ENCODE measurements around the gene VSTM2B.
"Not testable (repeated sequence)": the region's sequence is repeated elsewhere in the genome, so short reads cannot be mapped to it uniquely, and the experiment has no call there.

The VSTM2B gene

GRCh38 chr19:29525901-29526729, at the start of gene VSTM2B:
Gene VSTM2B, plus strand, starts transcription at chr19:29525994. Its CDS starts 590 bp downstream, at chr19:29526584.
- DNase-seq (ENCODE audit: low spot score), result no peak

GRCh38 chr19:29476528-29476927, 49.3 kb upstream of the VSTM2B start:
- no peak for DNase-seq (ENCODE audit: low spot score)

- no peak for DNase-seq (ENCODE audit: low spot score)
Observed at GRCh38 chr19:29477831-29478577, 47.8 kb upstream of the VSTM2B start.

GRCh38 chr19:29478578-29479565, 46.9 kb upstream of the VSTM2B start:
- DNase-seq (ENCODE audit: low spot score), result no peak

GRCh38 chr19:29479941-29480340, 45.9 kb upstream of the VSTM2B start:
- no peak for DNase-seq (ENCODE audit: low spot score)

GRCh38 chr19:29480507-29480906, 45.3 kb upstream of the VSTM2B start:
- no peak for DNase-seq (ENCODE audit: low spot score)

GRCh38 chr19:29482855-29483640, 42.7 kb upstream of the VSTM2B start:
- DNase-seq (ENCODE audit: low spot score), result no peak

GRCh38 chr19:29483641-29483920, 42.2 kb upstream of the VSTM2B start:
- DNase-seq (ENCODE audit: low spot score), result no peak

- no peak for DNase-seq (ENCODE audit: low spot score)
Observed at GRCh38 chr19:29483944-29484581, 41.7 kb upstream of the VSTM2B start.

- DNase-seq (ENCODE audit: low spot score), result no peak
Observed at GRCh38 chr19:29484876-29485275, 40.9 kb upstream of the VSTM2B start.

- no peak for DNase-seq (ENCODE audit: low spot score)
Observed at GRCh38 chr19:29485293-29485692, 40.5 kb upstream of the VSTM2B start.

GRCh38 chr19:29486961-29487360, 38.8 kb upstream of the VSTM2B start:
- not testable (repeated sequence) for DNase-seq (ENCODE audit: low spot score)

- DNase-seq (ENCODE audit: low spot score), result no peak
Observed at GRCh38 chr19:29487432-29487831, 38.4 kb upstream of the VSTM2B start.

- no peak for DNase-seq (ENCODE audit: low spot score)
Observed at GRCh38 chr19:29488316-29488715, 37.5 kb upstream of the VSTM2B start.

- no peak for DNase-seq (ENCODE audit: low spot score)
Observed at GRCh38 chr19:29489172-29489951, 36.4 kb upstream of the VSTM2B start.

- no peak for DNase-seq (ENCODE audit: low spot score)
Observed at GRCh38 chr19:29491491-29491890, 34.3 kb upstream of the VSTM2B start.

- no peak for DNase-seq (ENCODE audit: low spot score)
Observed at GRCh38 chr19:29491995-29492577, 33.7 kb upstream of the VSTM2B start.

- DNase-seq (ENCODE audit: low spot score), result no peak
Observed at GRCh38 chr19:29492769-29493168, 33.0 kb upstream of the VSTM2B start.

GRCh38 chr19:29495091-29495490, 30.7 kb upstream of the VSTM2B start:
- DNase-seq (ENCODE audit: low spot score), result no peak

All from CD4-positive, alpha-beta T cell treated with Interleukin-6 at 100 ng/mL for 8 hours (primary cell).